Measurements from ENCODE around the gene TNNI3K. TPM values are rescaled to one million over a fixed set of nuclear protein-coding genes. Genes with fewer than 3 reads are reported as not detected.

TNNI3K gene
- polyA plus RNA-seq, 1 donor, result 2.6 TPM

DNA sequence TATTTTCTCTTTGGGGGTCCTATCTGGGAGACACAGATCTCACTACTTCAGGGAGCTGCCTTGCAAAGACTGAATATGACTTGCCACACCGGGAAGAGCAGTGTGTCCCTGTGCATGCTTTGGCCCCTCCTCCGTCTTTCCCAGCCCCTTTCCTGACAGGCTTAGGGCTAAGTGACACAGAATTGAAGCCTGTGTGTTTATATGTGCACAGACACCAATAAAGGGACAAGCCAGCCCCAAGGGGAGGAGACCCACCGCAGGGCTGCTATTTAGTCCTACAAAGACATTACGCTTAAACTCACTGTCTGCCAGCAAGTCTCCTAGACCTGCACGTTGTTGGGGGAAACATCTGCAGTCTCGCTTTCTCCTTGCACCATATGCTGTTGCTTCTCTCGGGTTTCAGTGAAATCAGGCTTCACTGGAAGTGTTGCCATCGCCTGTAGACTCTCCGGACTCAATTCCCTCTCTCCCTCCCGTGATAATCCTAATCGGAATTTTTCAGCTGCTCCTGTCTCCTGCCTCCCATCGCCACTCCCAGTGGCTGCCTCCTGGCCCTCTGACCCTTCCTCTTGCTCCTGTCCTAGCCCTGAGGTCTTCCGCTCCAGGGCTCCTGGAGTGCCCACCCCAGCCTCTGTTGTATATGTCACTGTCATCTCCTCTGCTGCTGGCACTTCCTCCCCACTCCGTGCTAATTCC is 335.8 kb downstream of the TNNI3K start:
- no peak for DNase-seq

DNA sequence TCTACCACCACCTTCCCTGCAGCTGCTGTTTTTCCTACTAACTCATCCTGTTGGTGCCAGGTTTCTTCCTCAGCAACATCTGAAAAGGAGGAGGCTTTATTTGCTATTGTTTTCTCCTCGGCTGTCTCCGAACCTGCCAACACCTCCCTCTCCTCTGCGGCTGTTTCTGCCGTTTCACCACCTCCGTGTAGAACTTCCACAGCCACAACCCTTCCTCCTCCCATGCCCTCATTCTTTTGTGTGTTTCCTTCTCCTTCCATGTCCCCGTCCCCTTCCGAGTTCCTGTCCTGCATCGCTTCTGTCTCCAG is 336.3 kb downstream of the TNNI3K start:
- DNase-seq, result no peak

DNA sequence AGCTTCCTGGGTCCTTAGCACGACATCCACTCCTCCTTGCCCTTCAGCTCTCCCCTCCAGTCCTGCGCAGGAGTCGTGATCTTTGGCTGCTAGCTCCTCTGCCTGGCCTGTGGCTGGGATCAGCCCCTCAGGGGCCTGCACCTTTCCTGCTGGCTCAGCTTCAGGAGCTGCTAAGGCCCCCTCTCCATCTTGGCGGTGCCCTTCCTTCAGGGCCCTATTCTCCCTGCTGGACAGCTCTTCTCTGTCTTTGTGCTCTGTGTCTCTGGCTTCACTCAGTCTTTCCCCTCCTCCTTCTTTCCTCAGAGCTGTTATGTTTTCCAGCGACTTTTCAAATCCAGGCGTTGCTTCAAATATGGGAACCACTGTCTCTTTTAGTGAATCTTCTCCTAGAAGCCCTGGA is 336.7 kb downstream of the TNNI3K start:
- no peak for DNase-seq

DNA sequence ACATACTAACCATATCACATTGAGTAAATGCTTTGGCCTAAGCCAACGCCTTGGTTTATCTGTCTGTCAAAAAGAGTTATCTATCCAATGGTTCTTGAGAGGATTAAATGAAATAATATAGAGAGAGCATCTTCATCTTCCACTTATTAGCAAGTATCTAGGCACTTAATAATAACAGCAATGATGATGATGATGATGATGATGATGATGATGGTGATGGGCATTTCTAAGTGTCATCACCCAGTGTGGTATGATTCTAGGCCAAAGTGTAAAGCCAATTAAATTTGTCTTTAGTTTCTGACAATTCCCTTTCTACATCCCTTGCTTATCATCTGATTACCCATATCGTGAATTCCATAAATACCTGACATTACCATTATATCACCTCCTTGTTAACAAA is 342.9 kb downstream of the TNNI3K start:
- DNase-seq, result no peak

DNA sequence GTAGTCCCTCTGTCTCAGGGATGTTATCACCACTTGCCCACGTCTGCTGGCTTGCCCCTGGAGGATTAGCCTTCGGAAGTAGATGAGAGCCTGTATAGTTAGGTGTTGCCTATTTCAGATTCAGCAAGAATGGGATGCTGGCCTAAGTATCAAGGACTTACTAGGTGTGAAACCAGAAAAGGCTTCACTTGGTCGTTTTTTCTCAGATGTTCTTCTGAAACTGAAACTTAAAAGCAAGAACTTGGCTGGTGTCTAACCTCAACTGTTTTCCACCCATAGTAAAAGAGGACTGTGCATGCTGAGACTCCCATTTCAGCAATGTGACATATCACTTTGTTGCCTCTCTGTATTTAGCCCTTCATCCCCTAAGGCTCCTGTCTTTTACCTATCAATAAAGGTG is 344.2 kb downstream of the TNNI3K start:
- DNase-seq, result no peak

DNA sequence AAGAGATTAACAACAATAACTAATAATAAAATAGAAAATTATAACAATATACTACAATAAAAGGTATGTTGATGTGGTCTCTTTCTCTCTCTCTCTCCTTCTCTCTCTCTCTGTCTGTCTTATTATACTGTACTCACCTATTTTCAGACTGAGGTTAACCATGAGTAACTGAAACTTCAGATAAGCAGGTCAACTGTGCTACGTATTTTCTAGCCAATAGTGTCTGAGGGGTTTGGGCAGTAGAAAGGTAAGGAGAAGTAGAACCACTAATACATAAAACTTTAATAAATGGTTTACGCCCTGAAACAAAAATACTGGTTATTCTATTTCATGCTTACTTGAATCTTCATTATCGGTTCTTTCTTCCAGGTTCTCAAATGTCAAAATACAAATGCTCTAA is 348.2 kb downstream of the TNNI3K start:
- no peak for DNase-seq

DNA sequence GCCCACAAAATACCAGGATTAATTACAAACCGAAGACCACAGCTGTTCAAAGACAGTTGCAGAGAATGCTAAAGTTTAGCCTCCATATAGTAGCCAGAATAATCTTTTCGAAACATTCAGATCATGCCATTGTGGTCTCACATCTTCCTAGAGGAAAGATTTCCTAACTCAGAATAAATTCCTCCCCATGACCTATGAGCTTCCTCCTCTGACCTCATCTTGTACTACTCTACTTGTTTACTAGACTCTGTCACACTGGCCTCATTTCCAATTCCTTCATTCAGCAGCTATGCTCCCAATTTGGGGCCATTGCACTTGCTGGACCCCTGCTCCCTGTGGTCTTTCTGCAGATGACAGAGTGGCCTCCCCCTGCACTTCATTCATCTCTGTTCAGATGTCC is 349.0 kb downstream of the TNNI3K start:
- DNase-seq, result no peak

DNA sequence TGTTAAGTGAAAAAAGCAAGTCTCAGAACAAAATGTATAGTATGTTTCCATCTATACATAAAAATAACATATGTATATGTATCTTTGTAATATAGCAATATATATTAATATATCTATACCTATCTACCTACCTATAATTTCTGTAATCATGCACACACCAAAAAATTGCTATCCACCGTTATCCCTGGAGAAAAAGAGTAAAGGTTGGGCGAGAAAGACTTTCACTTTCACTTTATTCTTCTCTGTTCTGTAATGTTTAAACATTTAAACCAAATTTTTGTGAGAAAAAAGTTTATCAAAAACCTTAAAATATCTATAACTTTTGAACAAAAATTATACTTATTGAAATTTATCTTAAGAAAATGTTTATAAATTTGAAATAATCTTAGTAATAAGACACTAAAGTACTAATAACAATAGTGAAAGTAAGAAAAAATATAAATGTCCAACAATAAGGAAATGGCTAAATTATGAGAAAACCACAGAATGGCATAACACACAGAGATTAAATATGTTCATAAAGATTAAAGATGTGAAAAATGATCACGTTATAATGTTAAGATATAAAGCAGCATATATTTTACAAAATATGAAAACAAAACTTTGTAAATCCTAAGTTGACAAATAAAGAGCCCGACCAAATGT is 351.2 kb downstream of the TNNI3K start:
- no peak for DNase-seq

DNA sequence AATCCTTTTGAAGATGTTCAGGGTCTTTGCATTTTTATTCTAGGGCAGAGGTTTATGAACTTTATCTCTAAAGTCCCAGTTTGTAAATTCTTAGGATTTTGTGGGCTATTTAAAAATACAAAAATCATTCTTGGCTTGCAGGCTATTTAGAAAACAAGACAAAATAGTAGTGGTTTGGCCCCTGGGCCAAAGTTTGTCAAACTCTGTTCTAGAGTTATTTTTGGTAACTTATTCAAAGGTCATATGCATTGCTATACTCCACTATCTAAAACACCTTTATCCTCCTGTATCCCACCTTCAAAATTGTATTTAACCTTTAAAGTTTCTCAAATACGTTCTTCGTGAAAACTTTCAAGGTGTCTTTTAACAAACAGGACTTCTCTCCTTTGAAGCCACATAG is 352.7 kb downstream of the TNNI3K start:
- DNase-seq, result no peak

DNA sequence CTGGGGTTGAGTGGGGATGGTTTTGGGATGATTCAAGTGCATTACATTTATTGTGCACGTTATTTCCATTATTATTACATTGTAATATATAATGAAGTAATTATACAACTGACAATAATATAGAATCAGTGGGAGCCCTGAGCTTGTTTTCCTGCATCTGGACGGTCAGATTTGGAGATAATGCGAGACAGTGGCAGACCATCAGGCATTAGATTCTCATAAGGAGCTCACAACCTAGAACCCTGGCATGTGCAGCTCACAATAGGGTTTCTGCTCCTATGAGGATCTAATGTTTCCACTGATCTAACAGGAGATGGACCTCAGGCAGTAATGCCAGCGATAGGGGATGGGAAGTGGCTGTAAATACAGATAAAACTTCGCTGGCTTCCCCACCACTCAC is 355.1 kb downstream of the TNNI3K start:
- no peak for DNase-seq

DNA sequence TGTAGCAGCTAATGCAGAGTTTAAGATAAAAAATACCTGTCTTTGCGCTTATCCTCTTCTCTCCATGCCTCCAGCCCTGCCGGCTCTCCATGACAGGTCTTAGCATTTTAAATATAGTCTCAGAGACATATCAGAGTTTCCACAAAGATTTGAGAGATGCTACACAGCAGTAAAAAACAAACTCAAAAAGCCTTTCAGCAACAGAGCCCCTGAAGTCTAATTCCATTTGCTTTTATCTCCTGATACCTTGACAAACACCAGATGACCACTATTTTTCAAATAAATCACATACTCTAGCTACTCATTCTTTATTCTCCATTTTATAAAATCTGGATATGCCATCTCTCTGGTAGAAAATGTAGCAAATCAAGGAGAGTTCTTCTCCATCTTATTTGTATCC is 356.8 kb downstream of the TNNI3K start:
- DNase-seq, result no peak

DNA sequence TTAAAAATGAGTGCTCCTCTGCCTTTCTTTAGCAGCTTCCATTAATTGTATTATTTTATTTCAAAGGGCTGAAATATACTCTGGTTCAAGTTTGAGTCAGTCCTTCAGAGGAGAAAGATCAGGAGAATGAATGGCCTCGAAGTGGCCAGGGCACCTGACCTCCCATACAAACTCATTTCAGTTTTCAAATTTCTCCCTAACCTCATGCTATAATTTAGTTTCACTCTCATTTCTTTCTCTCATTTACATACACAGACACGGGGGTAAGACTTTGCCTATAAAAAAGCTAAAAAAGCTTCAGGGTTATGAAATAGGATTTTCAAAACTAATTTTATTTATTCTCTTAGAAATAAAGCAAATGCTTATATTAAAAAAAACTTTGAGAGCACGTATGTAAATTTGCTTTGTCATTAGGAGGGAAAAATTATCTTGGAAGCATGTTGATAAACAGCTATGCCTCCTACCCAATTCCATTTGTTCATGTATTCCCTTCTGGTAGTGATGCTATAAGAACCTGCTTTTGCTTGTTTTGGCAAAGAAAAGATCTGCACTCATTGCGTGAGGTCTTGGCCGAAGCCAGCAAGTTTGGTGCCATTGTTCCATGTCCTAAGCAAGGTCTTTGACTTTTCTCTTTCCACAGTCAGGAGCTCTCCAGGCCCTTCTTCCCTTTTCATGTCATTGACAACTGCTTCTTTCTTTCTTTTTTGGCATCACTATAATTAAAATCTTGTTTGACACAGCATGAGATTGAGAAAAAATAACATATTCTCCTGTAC is 357.6 kb downstream of the TNNI3K start:
- DNase-seq, result no peak

Other genes starting within 250 kb of the TNNI3K start
- 5.7 TPM for gene LRRIQ3, start 37.2 kb upstream of the TNNI3K start, polyA plus RNA-seq (ENCODE audit: insufficient read length)
- gene FPGT, start 37.1 kb upstream of the TNNI3K start, polyA plus RNA-seq (ENCODE audit: insufficient read length), result 32.5 TPM